ENCODE data around the gene SLCO4A1.

Gene SLCO4A1

GRCh38 chr20:62655282-62656196 lies 13.2 kb downstream of the SLCO4A1 start:
- in situ Hi-C loops (cut with MboI; ENCODE audit: low sequenced_read_pairs, unreplicated experiment): loop anchor here (25.0 kb wide), 1 partner anchor 132 kb away; the partner anchor contains the start of gene MRGBP
- peak; percentile 64 for DNase-seq (ENCODE audit: low spot score)
- TF ChIP-seq CTCF (IDR thresholded peaks at IDR 0.05; ENCODE audit: borderline replicate concordance, control extremely low read depth, extremely low read depth, insufficient read depth, missing control alignments): no peak

- in situ Hi-C loops (cut with MboI; ENCODE audit: low sequenced_read_pairs, unreplicated experiment): loop anchor here (25.0 kb wide), 1 partner anchor 131 kb away; the partner anchor contains the start of gene MRGBP
- no peak for DNase-seq (ENCODE audit: low spot score)
- no peak for TF ChIP-seq CTCF (IDR thresholded peaks at IDR 0.05; ENCODE audit: borderline replicate concordance, control extremely low read depth, extremely low read depth, insufficient read depth, missing control alignments)
These were observed 14.1 kb downstream of the SLCO4A1 start for GRCh38 chr20:62656197-62656918.

- TF ChIP-seq CTCF (IDR thresholded peaks at IDR 0.05; ENCODE audit: borderline replicate concordance, control extremely low read depth, extremely low read depth, insufficient read depth, missing control alignments): no peak
- in situ Hi-C loops (cut with MboI; ENCODE audit: low sequenced_read_pairs, unreplicated experiment): loop anchor here (25.0 kb wide), 1 partner anchor 130 kb away; the partner anchor contains the start of gene MRGBP
- no peak for DNase-seq (ENCODE audit: low spot score)
These were observed 14.8 kb downstream of the SLCO4A1 start for GRCh38 chr20:62656919-62657588.

GRCh38 chr20:62657589-62657942 lies 15.3 kb downstream of the SLCO4A1 start:
- DNase-seq (ENCODE audit: low spot score): no peak
- no peak for TF ChIP-seq CTCF (IDR thresholded peaks at IDR 0.05; ENCODE audit: borderline replicate concordance, control extremely low read depth, extremely low read depth, insufficient read depth, missing control alignments)
- in situ Hi-C loops (cut with MboI; ENCODE audit: low sequenced_read_pairs, unreplicated experiment): loop anchor here (25.0 kb wide), 1 partner anchor 130 kb away; the partner anchor contains the start of gene MRGBP

- no peak for TF ChIP-seq CTCF (IDR thresholded peaks at IDR 0.05; ENCODE audit: borderline replicate concordance, control extremely low read depth, extremely low read depth, insufficient read depth, missing control alignments)
These were observed 15.7 kb downstream of the SLCO4A1 start for GRCh38 chr20:62657956-62658355.

More at GRCh38 chr20:62657956-62658355, 15.7 kb downstream of the SLCO4A1 start:
- no peak for DNase-seq (ENCODE audit: low spot score)
- in situ Hi-C loops (cut with MboI; ENCODE audit: low sequenced_read_pairs, unreplicated experiment): loop anchor here (25.0 kb wide), 1 partner anchor 129 kb away; the partner anchor contains the start of gene MRGBP

All from GM13976 (cell line).